ENCODE measurements around the gene RORB.
"Not testable (repeated sequence)": the region's sequence is repeated elsewhere in the genome, so short reads cannot be mapped to it uniquely, and the experiment has no call there.

RORB gene

GRCh38 chr9:74513221-74513620 is 16.1 kb downstream of the RORB start:
- DNase-seq (ENCODE audit: low read depth): no peak

- no peak for DNase-seq (ENCODE audit: low read depth)
Observed at GRCh38 chr9:74517188-74517587, 20.1 kb downstream of the RORB start.

- no peak for DNase-seq (ENCODE audit: low read depth)
Observed at GRCh38 chr9:74519419-74519818, 22.3 kb downstream of the RORB start.

- no peak for DNase-seq (ENCODE audit: low read depth)
Observed at GRCh38 chr9:74521009-74521408, 23.9 kb downstream of the RORB start.

- DNase-seq (ENCODE audit: low read depth): no peak
Observed at GRCh38 chr9:74524289-74524688, 27.2 kb downstream of the RORB start.

GRCh38 chr9:74526215-74526614 is 29.1 kb downstream of the RORB start:
- DNase-seq (ENCODE audit: low read depth): no peak

- no peak for DNase-seq (ENCODE audit: low read depth)
Observed at GRCh38 chr9:74527718-74528117, 30.6 kb downstream of the RORB start.

- no peak for DNase-seq (ENCODE audit: low read depth)
Observed at GRCh38 chr9:74528207-74528606, 31.1 kb downstream of the RORB start.

GRCh38 chr9:74530458-74530857 is 33.3 kb downstream of the RORB start:
- DNase-seq (ENCODE audit: low read depth): not testable (repeated sequence)

GRCh38 chr9:74533253-74533652 is 36.1 kb downstream of the RORB start:
- no peak for DNase-seq (ENCODE audit: low read depth)

- DNase-seq (ENCODE audit: low read depth): no peak
Observed at GRCh38 chr9:74534841-74535240, 37.7 kb downstream of the RORB start.

GRCh38 chr9:74543145-74543544 is 46.0 kb downstream of the RORB start:
- DNase-seq (ENCODE audit: low read depth): no peak

- no peak for DNase-seq (ENCODE audit: low read depth)
Observed at GRCh38 chr9:74551266-74551665, 54.1 kb downstream of the RORB start.

GRCh38 chr9:74554751-74555419 is 57.8 kb downstream of the RORB start:
- DNase-seq (ENCODE audit: low read depth): no peak

- no peak for DNase-seq (ENCODE audit: low read depth)
Observed at GRCh38 chr9:74555565-74555964, 58.4 kb downstream of the RORB start.

- no peak for DNase-seq (ENCODE audit: low read depth)
Observed at GRCh38 chr9:74556685-74557084, 59.5 kb downstream of the RORB start.

- no peak for DNase-seq (ENCODE audit: low read depth)
Observed at GRCh38 chr9:74557571-74557970, 60.4 kb downstream of the RORB start.

GRCh38 chr9:74562611-74563010 is 65.5 kb downstream of the RORB start:
- no peak for DNase-seq (ENCODE audit: low read depth)

- no peak for DNase-seq (ENCODE audit: low read depth)
Observed at GRCh38 chr9:74570879-74571512, 73.9 kb downstream of the RORB start.

- no peak for DNase-seq (ENCODE audit: low read depth)
Observed at GRCh38 chr9:74573640-74574191, 76.6 kb downstream of the RORB start.

GRCh38 chr9:74576176-74576575 is 79.0 kb downstream of the RORB start:
- no peak for DNase-seq (ENCODE audit: low read depth)

GRCh38 chr9:74577956-74578355 is 80.8 kb downstream of the RORB start:
- DNase-seq (ENCODE audit: low read depth): no peak

GRCh38 chr9:74589576-74589975 is 92.4 kb downstream of the RORB start:
- DNase-seq (ENCODE audit: low read depth): no peak

GRCh38 chr9:74595286-74595685 is 98.2 kb downstream of the RORB start:
- no peak for DNase-seq (ENCODE audit: low read depth)
